Activated T-cell treated with anti-CD3 and anti-CD28 coated beads for 24 hours (primary cell): ENCODE measurements around the gene FAM209B.
"Not testable (repeated sequence)": the region's sequence is repeated elsewhere in the genome, so short reads cannot be mapped to it uniquely, and the experiment has no call there.

Experiments used
- DNase-seq: peaks from one replicate; pipeline ENCODE4 v3.0.0-alpha.2; 2020; ENCODE audit warnings: low read depth

FAM209B gene

GRCh38 chr20:56532946-56533345 lies at the start of gene FAM209B:
FAM209B (plus strand) TSS chr20:56533246; CDS start chr20:56533342, 96 bp downstream.
- DNase-seq = not testable (repeated sequence)

- DNase-seq = no peak
These were observed 49.1 kb upstream of the FAM209B start for GRCh38 chr20:56483970-56484369.

GRCh38 chr20:56487216-56487615 lies 45.8 kb upstream of the FAM209B start:
- DNase-seq = no peak

- DNase-seq = no peak
These were observed 44.5 kb upstream of the FAM209B start for GRCh38 chr20:56488566-56488965.

GRCh38 chr20:56501116-56501515 lies 31.9 kb upstream of the FAM209B start:
- DNase-seq = no peak

GRCh38 chr20:56503916-56504315 lies 29.1 kb upstream of the FAM209B start:
- DNase-seq = no peak

GRCh38 chr20:56504373-56505005 lies 28.6 kb upstream of the FAM209B start:
- peak; percentile 7 for DNase-seq

- DNase-seq = no peak
These were observed 26.9 kb upstream of the FAM209B start for GRCh38 chr20:56506103-56506502.

GRCh38 chr20:56511926-56512325 lies 21.1 kb upstream of the FAM209B start:
- no peak for DNase-seq

GRCh38 chr20:56513161-56514150 lies 19.6 kb upstream of the FAM209B start:
- no peak for DNase-seq

- DNase-seq = no peak
These were observed 16.4 kb upstream of the FAM209B start for GRCh38 chr20:56516631-56517030.

- no peak for DNase-seq
These were observed 15.8 kb upstream of the FAM209B start for GRCh38 chr20:56517211-56517610.

GRCh38 chr20:56517641-56518040 lies 15.4 kb upstream of the FAM209B start:
- no peak for DNase-seq

GRCh38 chr20:56518126-56518525 lies 14.9 kb upstream of the FAM209B start:
- no peak for DNase-seq

- DNase-seq = no peak
These were observed 14.2 kb upstream of the FAM209B start for GRCh38 chr20:56518721-56519398.

GRCh38 chr20:56519551-56519950 lies 13.5 kb upstream of the FAM209B start:
- no peak for DNase-seq

- DNase-seq = no peak
These were observed 12.9 kb upstream of the FAM209B start for GRCh38 chr20:56520180-56520579.

GRCh38 chr20:56520746-56521354 lies 12.2 kb upstream of the FAM209B start:
- DNase-seq = not testable (repeated sequence)

GRCh38 chr20:56522311-56522710 lies 10.7 kb upstream of the FAM209B start:
- DNase-seq = no peak

- DNase-seq = not testable (repeated sequence)
These were observed 8.6 kb upstream of the FAM209B start, which contains the start of gene FAM209A for GRCh38 chr20:56524444-56524843. FAM209A (plus strand) TSS chr20:56524744; CDS start chr20:56524809, 65 bp downstream.

- no peak for DNase-seq
These were observed 5.5 kb upstream of the FAM209B start for GRCh38 chr20:56527521-56527920.

GRCh38 chr20:56537997-56538396 lies 5.0 kb downstream of the FAM209B start:
- no peak for DNase-seq
